WTC11 (cell line): ENCODE results near the gene CIRBP. TPM values are rescaled to one million over a fixed set of nuclear protein-coding genes. Genes with fewer than 3 reads are reported as not detected.

ENCODE experiments used
- ATAC-seq: fragments of 200-7000 bp; cut with Tn5 transposase; 2 replicates; pipeline ENCODE4 v1.10.0; 2021; ENCODE audit warnings: mild to moderate bottlenecking, moderate library complexity
- CTCF ChIA-PET: fragments of 300-600 bp; sonication (Branson Sonifier 250); formaldehyde crosslinking; loops from one replicate; lab custom pipeline; 2021; ENCODE audit warnings: antibody characterized with exemption; lab: Charles Lee
- POLR2A ChIA-PET: fragments of 350-600 bp; sonication (Branson Sonifier 250); formaldehyde crosslinking; loops from one replicate; lab custom pipeline; 2021; ENCODE audit warnings: antibody characterized with exemption; lab: Charles Lee
- DNase-seq: peaks from one replicate; pipeline ENCODE4 v3.0.0; 2021; ENCODE audit warnings: low spot score
- H3K27ac Mint-ChIP-seq: 2 replicates; pipeline ENCODE4 v1.8.0; 2021; ENCODE audit warnings: mixed read lengths
- H3K27me3 Mint-ChIP-seq: 2 replicates; pipeline ENCODE4 v1.8.0; 2021; ENCODE audit warnings: low read depth, mild to moderate bottlenecking, moderate library complexity, mixed read lengths
- H3K36me3 Mint-ChIP-seq: 2 replicates; pipeline ENCODE4 v1.8.0; 2021; ENCODE audit warnings: mixed read lengths
- H3K4me1 Mint-ChIP-seq: 2 replicates; pipeline ENCODE4 v1.8.0; 2022; ENCODE audit warnings: mixed read lengths
- H3K4me3 Mint-ChIP-seq: 2 replicates; pipeline ENCODE4 v1.8.0; 2021; ENCODE audit warnings: mild to moderate bottlenecking, moderate library complexity, mixed read lengths
- H3K9me3 Mint-ChIP-seq: 2 replicates; pipeline ENCODE4 v1.8.0; 2021; ENCODE audit warnings: mixed read lengths
- ARID4B ChIP-seq: sonication (generic); formaldehyde crosslinking; IDR thresholded peaks from 2 replicates; pipeline ENCODE4 v1.8.0; 2023; ENCODE audit warnings: missing genetic modification reagents, mild to moderate bottlenecking, borderline replicate concordance
- CDX4 ChIP-seq: fragments of 250-450 bp; sonication (Bioruptor Pico); IDR thresholded peaks from 2 replicates; pipeline ENCODE4 v1.9.0; 2021; ENCODE audit warnings: moderate library complexity, mild to moderate bottlenecking, inconsistent platforms, borderline replicate concordance
- E2F1 ChIP-seq: sonication (generic); formaldehyde crosslinking; IDR thresholded peaks from 2 replicates; pipeline ENCODE4 v1.8.0; 2022; ENCODE audit warnings: mild to moderate bottlenecking, missing genetic modification reagents
- E2F5 ChIP-seq: sonication (generic); formaldehyde crosslinking; IDR thresholded peaks from 2 replicates; pipeline ENCODE4 v1.8.1; 2022; ENCODE audit warnings: mild to moderate bottlenecking, moderate library complexity, missing genetic modification reagents
- GABPB1 ChIP-seq: sonication (generic); formaldehyde crosslinking; IDR thresholded peaks from 2 replicates; pipeline ENCODE4 v1.8.1; 2023; ENCODE audit warnings: mild to moderate bottlenecking, missing genetic modification reagents
- HMGXB4 ChIP-seq: sonication (generic); formaldehyde crosslinking; IDR thresholded peaks from 2 replicates; pipeline ENCODE4 v1.8.1; 2023; ENCODE audit warnings: mild to moderate bottlenecking, moderate library complexity, missing genetic modification reagents
- JAZF1 ChIP-seq: fragments of 250-450 bp; sonication (Bioruptor Pico); IDR thresholded peaks from 2 replicates; pipeline ENCODE4 v1.9.0; 2021; ENCODE audit warnings: moderate library complexity, mild to moderate bottlenecking, inconsistent platforms
- MXD4 ChIP-seq: fragments of 250-450 bp; sonication (Bioruptor Pico); IDR thresholded peaks from 2 replicates; pipeline ENCODE4 v1.8.0; 2021; ENCODE audit warnings: mild to moderate bottlenecking, moderate library complexity, borderline replicate concordance
- NR2C2 ChIP-seq: sonication (generic); formaldehyde crosslinking; IDR thresholded peaks from 2 replicates; pipeline ENCODE4 v1.8.0; 2022; ENCODE audit warnings: mild to moderate bottlenecking, missing genetic modification reagents
- TCF7 ChIP-seq: sonication (generic); formaldehyde crosslinking; IDR thresholded peaks from 2 replicates; pipeline ENCODE4 v1.8.0; 2022; ENCODE audit warnings: mild to moderate bottlenecking, low read depth, missing genetic modification reagents, moderate library complexity
- ZBTB21 ChIP-seq: sonication (generic); formaldehyde crosslinking; IDR thresholded peaks from 2 replicates; pipeline ENCODE4 v1.8.1; 2023; ENCODE audit warnings: mild to moderate bottlenecking, missing genetic modification reagents, borderline replicate concordance
- ZBTB43 ChIP-seq: sonication (generic); formaldehyde crosslinking; IDR thresholded peaks from 2 replicates; pipeline ENCODE4 v1.8.1; 2023; ENCODE audit warnings: mild to moderate bottlenecking, missing genetic modification reagents
- ZNF232 ChIP-seq: sonication (generic); formaldehyde crosslinking; IDR thresholded peaks from 2 replicates; pipeline ENCODE4 v1.8.0; 2022; ENCODE audit warnings: mild to moderate bottlenecking, missing genetic modification reagents
- ZNF263 ChIP-seq: sonication (generic); formaldehyde crosslinking; IDR thresholded peaks from 2 replicates; pipeline ENCODE4 v1.8.1; 2022; ENCODE audit warnings: low read depth, mild to moderate bottlenecking, moderate library complexity, missing genetic modification reagents
- total RNA-seq: library from RNA; stranded (reverse); gene quantifications from 3 replicates; pipeline ENCODE4 v1.2.3, GENCODE V29; 2021
- TF ChIP-seq, protein P1 (sequence below): sonication (generic); formaldehyde crosslinking; IDR thresholded peaks from 2 replicates; pipeline ENCODE4 v1.8.0; 2022; ENCODE audit warnings: mild to moderate bottlenecking, missing genetic modification reagents
- TF ChIP-seq, protein P2 (sequence below): sonication (generic); formaldehyde crosslinking; IDR thresholded peaks from 2 replicates; pipeline ENCODE4 v1.8.1; 2023; ENCODE audit warnings: mild to moderate bottlenecking, missing genetic modification reagents, moderate library complexity
- TF ChIP-seq, protein P3 (sequence below): sonication (generic); formaldehyde crosslinking; conservative IDR thresholded peaks from 2 replicates; pipeline ENCODE4 v1.8.1; 2023; ENCODE audit warnings: mild to moderate bottlenecking, low read depth, missing genetic modification reagents, moderate library complexity

CIRBP gene
- total RNA-seq, 1 experiment from 2014 or later = 298 TPM

DNA sequence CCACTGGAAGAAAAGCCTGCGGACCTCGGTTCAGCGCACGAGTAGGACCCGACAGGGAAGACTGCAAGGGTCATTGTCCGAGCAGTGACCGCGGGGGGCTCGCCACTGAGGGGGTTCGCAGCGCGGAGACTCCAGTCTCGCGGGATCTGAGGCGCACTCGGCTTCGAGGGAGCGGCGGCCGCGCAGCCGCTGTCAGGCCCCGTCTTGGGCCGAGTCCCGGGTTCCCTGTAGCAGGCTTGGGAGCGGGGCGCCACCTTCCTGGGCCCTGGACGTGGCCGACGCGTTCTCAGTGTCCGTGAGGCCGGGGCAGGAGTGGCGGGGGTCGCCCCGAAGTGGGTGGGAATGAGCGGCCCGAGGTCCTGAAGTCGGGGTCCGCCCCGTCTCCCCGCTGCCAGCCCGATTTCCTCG is 5.7 kb downstream of the CIRBP start (continued):
- TF ChIP-seq ARID4B (CRISPR knock-in tag) (no peak; the same call in 1 of the 2 replicates), TCF7 (CRISPR knock-in tag) (no peak), E2F1 (peak; percentile 68; the same call in 1 of the 2 replicates), ZBTB43 (CRISPR knock-in tag) (no peak), ZNF232 (CRISPR knock-in tag) (no peak), GABPB1 (CRISPR knock-in tag) (no peak), ZNF263 (CRISPR knock-in tag) (no peak)
- TF ChIP-seq, protein P1, sequence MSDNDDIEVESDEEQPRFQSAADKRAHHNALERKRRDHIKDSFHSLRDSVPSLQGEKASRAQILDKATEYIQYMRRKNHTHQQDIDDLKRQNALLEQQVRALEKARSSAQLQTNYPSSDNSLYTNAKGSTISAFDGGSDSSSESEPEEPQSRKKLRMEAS (CRISPR knock-in tag) = no peak; the same call in none of the 2 replicates

- Mint-ChIP-seq H3K27me3 (no peaks in the 10 kb centered on the region), H3K4me1 (peaks cover 34% of the 10 kb centered on the region), H3K9me3 (no peaks in the 10 kb centered on the region), H3K27ac (peak within 1 kb of the TSS; percentile 95), H3K36me3 (peaks cover 40% of the 10 kb centered on the region), H3K4me3 (peak within 1 kb of the TSS; percentile 71)
- ChIA-PET CTCF (interaction anchor here (0.6 to 1.5 kb wide), 7 partner anchors 9 to 1022 kb away, joined by 3 to 27 read pairs (median 3); no protein-coding TSS in a partner anchor), POLR2A (interaction anchor here (1.0 kb wide), 4 partner anchors 9 to 139 kb away, joined by 3 to 7 read pairs (median 4); no protein-coding TSS in a partner anchor)
- DNase-seq (peak; percentile 95), ATAC-seq (peak; percentile 68)
- TF ChIP-seq, protein P2, sequence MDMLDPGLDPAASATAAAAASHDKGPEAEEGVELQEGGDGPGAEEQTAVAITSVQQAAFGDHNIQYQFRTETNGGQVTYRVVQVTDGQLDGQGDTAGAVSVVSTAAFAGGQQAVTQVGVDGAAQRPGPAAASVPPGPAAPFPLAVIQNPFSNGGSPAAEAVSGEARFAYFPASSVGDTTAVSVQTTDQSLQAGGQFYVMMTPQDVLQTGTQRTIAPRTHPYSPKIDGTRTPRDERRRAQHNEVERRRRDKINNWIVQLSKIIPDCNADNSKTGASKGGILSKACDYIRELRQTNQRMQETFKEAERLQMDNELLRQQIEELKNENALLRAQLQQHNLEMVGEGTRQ (CRISPR knock-in tag) = peak; percentile 100
- no peak for TF ChIP-seq CDX4 (CRISPR knock-in tag)
- peak; percentile 72 for TF ChIP-seq HMGXB4
- peak; percentile 82; the same call in 1 of the 2 replicates for TF ChIP-seq ZBTB21 (CRISPR knock-in tag)
- TF ChIP-seq, protein P3, sequence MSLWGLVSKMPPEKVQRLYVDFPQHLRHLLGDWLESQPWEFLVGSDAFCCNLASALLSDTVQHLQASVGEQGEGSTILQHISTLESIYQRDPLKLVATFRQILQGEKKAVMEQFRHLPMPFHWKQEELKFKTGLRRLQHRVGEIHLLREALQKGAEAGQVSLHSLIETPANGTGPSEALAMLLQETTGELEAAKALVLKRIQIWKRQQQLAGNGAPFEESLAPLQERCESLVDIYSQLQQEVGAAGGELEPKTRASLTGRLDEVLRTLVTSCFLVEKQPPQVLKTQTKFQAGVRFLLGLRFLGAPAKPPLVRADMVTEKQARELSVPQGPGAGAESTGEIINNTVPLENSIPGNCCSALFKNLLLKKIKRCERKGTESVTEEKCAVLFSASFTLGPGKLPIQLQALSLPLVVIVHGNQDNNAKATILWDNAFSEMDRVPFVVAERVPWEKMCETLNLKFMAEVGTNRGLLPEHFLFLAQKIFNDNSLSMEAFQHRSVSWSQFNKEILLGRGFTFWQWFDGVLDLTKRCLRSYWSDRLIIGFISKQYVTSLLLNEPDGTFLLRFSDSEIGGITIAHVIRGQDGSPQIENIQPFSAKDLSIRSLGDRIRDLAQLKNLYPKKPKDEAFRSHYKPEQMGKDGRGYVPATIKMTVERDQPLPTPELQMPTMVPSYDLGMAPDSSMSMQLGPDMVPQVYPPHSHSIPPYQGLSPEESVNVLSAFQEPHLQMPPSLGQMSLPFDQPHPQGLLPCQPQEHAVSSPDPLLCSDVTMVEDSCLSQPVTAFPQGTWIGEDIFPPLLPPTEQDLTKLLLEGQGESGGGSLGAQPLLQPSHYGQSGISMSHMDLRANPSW (CRISPR knock-in tag) = no peak
- TF ChIP-seq JAZF1 (CRISPR knock-in tag) = no peak
- no peak for TF ChIP-seq NR2C2 (CRISPR knock-in tag)
- peak; percentile 88; the same call in 1 of the 2 replicates for TF ChIP-seq E2F5 (CRISPR knock-in tag)
- TF ChIP-seq MXD4 (CRISPR knock-in tag) = no peak
Observed at GRCh38 chr19:1275260-1275975, 6.3 kb downstream of the CIRBP start, which contains the start of gene FAM174C. Gene FAM174C (plus strand): TSS chr19:1275530. CDS start chr19:1275550, 20 bp downstream.
